ENCODE data around the gene KIF1B. TPM values are rescaled to one million over a fixed set of nuclear protein-coding genes. Genes with fewer than 3 reads are reported as not detected.
A peak's percentile ranks its signal among the peaks of the same experiment; 100 is the strongest.

The KIF1B gene
- total and polyA plus RNA-seq, 4 donors: 8.4 to 40.9 (median 8.9) TPM

DNA sequence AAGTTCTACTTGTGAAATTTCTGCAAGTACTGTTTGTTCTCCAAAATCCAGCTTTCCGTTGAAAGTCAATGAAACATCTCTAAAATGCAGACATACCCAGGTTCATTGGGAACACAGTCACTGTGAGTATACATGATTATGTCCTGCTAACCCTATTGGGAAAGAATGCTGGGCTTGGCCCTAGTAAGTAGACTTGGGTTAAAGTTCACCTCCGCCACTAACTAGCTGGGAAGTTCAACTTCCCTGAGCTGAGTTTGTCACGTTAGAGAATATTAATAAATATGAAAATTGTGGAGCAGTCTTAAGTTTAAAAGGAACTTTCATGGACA lies 178.0 kb downstream of the KIF1B start:
- no peak for DNase-seq (ENCODE audit: low spot score)
- Histone ChIP-seq H3K36me3 (ENCODE audit: control insufficient read depth in 4 of 4, insufficient read depth in 3 of 4, low read depth in 1 of 4, low read length in 3 of 4) (no peaks in the 10 kb centered on the region), H3K4me3 (ENCODE audit: low read depth in 1 of 3, low read length in 3 of 3) (no peak overlapping the region), H3K9ac (ENCODE audit: low read depth in 1 of 2, low read length in 2 of 2) (no peak overlapping the region), H3K9me3 (ENCODE audit: control insufficient read depth in 4 of 4, low read length in 3 of 4) (no peaks in the 10 kb centered on the region), H3K27me3 (ENCODE audit: control insufficient read depth in 4 of 4, insufficient read depth in 4 of 4, low read length in 3 of 4) (no peaks in the 10 kb centered on the region), H3K27ac (ENCODE audit: low read depth in 1 of 2, low read length in 2 of 2) (peak overlapping the region; percentile 4 to 62), H3K4me1 (ENCODE audit: control insufficient read depth in 4 of 4, insufficient read depth in 4 of 4, low read length in 3 of 4) (peaks cover 7 to 17% (median 11%) of the 10 kb centered on the region in 4 donors)
- TF ChIP-seq RAD21 (IDR thresholded peaks at IDR 0.05) (no peak), CTCF (IDR thresholded peaks at IDR 0.05; ENCODE audit: low read depth, low read length, missing input control) (no peak), FOXA2 (IDR thresholded peaks at IDR 0.05) (no peak), SP1 (IDR thresholded peaks at IDR 0.05) (no peak), TAF1 (conservative IDR thresholded peaks at IDR 0.05) (no peak), JUND (IDR thresholded peaks at IDR 0.05) (peak in 1 of 2 donors; percentile 12), MAX (IDR thresholded peaks at IDR 0.05) (no peak), FOXA1 (IDR thresholded peaks at IDR 0.05) (no peak), EGR1 (IDR thresholded peaks at IDR 0.05; ENCODE audit: low read depth in 2 of 2) (no peak), HNF4G (IDR thresholded peaks at IDR 0.05) (no peak), YY1 (IDR thresholded peaks at IDR 0.05) (peak; percentile 24), ZBTB33 (IDR thresholded peaks at IDR 0.05) (no peak), GABPA (IDR thresholded peaks at IDR 0.05 in 1 of 2, conservative IDR thresholded peaks at IDR 0.05 in 1 of 2) (no peak), NR2F2 (IDR thresholded peaks at IDR 0.05) (no peak), RXRA (IDR thresholded peaks at IDR 0.05) (peak; percentile 38 to 61), HNF4A (conservative IDR thresholded peaks at IDR 0.05) (peak; percentile 76 to 82)
- TF ChIP-seq, protein P1, sequence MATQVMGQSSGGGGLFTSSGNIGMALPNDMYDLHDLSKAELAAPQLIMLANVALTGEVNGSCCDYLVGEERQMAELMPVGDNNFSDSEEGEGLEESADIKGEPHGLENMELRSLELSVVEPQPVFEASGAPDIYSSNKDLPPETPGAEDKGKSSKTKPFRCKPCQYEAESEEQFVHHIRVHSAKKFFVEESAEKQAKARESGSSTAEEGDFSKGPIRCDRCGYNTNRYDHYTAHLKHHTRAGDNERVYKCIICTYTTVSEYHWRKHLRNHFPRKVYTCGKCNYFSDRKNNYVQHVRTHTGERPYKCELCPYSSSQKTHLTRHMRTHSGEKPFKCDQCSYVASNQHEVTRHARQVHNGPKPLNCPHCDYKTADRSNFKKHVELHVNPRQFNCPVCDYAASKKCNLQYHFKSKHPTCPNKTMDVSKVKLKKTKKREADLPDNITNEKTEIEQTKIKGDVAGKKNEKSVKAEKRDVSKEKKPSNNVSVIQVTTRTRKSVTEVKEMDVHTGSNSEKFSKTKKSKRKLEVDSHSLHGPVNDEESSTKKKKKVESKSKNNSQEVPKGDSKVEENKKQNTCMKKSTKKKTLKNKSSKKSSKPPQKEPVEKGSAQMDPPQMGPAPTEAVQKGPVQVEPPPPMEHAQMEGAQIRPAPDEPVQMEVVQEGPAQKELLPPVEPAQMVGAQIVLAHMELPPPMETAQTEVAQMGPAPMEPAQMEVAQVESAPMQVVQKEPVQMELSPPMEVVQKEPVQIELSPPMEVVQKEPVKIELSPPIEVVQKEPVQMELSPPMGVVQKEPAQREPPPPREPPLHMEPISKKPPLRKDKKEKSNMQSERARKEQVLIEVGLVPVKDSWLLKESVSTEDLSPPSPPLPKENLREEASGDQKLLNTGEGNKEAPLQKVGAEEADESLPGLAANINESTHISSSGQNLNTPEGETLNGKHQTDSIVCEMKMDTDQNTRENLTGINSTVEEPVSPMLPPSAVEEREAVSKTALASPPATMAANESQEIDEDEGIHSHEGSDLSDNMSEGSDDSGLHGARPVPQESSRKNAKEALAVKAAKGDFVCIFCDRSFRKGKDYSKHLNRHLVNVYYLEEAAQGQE (IDR thresholded peaks at IDR 0.05): no peak
- TF ChIP-seq, protein P2, sequence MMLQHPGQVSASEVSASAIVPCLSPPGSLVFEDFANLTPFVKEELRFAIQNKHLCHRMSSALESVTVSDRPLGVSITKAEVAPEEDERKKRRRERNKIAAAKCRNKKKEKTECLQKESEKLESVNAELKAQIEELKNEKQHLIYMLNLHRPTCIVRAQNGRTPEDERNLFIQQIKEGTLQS (IDR thresholded peaks at IDR 0.05): no peak
- 28% methylated on average over 3 of the region's 3 CpGs for whole genome bisulfite sequencing

Measured in liver (tissue), 9 donors.